Adrenal gland (tissue), 5 donors: ENCODE measurements around the gene MAGOH.

Experiments used
- CTCF ChIP-seq, 6 experiments: fragments of 450-650 bp in 4 of 6; fragments of 200-600 bp in 2 of 6; sonication (generic) in 1 of 6; IDR thresholded peaks; 1 replicate in 5 of 6; 2 replicates in 1 of 6; pipeline versions ENCODE4 v1.5.1 to v1.8.0; 2016 to 2021; ENCODE audit warnings: antibody characterized with exemption in 6 of 6, mild to moderate bottlenecking in 2 of 6, moderate library complexity in 1 of 6
- POLR2A ChIP-seq, 2 donors: fragments of 450-650 bp; IDR thresholded peaks; one replicate each; pipeline ENCODE4 v1.6.1; 2017; ENCODE audit warnings: antibody characterized with exemption in 2 of 2, mild to moderate bottlenecking in 2 of 2, moderate library complexity in 1 of 2
- donor health status: DM: no; HTN: no; CAD: no.

DNA sequence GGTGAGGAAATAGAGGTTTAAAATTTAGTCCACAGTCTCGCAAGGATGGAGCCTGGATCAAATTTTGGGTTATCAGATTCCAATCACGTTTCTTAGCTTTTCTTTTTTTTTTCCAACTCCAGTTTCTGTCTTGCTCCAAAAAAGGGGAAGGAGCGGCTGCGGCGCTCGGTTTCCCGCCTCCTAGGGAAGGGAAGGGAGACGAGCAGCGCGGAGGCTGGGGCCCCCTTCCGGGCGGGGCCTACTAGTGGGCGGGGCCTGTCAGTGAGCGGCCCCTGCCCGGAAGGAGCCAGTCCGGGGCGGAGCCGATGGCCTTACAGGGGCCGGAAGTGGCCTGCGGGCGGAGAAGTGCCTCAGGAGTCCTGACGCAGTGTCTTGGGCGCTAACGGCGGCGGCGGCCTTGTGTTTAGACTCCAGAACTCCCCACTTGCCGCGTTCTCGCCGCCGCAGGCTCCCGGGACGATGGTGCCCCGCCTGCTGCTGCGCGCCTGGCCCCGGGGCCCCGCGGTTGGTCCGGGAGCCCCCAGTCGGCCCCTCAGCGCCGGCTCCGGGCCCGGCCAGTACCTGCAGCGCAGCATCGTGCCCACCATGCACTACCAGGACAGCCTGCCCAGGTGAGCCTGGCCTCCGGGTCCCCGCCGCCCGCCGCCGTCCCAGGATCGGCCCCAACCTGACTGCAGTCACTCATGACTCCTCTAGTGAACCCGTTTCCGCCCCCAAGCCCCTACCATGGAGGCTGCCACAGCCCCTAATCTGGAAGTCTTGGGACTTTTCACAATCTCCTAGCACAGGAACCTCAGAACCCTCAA lies 41.6 kb downstream of the MAGOH start, which contains the start of gene CPT2:
- TF ChIP-seq POLR2A (IDR thresholded peaks at IDR 0.05) (peak; percentile 86 to 93), CTCF (IDR thresholded peaks at IDR 0.05) (peak in 2 of 6 experiments; percentile 11 to 16)
